ENCODE measurements around the gene HNRNPDL. TPM values are rescaled to one million over a fixed set of nuclear protein-coding genes. Genes with fewer than 3 reads are reported as not detected.
"Not testable (repeated sequence)": the region's sequence is repeated elsewhere in the genome, so short reads cannot be mapped to it uniquely, and the experiment has no call there.

HNRNPDL gene
- total RNA-seq, 1 donor from 2014 or later = 185 TPM

DNA sequence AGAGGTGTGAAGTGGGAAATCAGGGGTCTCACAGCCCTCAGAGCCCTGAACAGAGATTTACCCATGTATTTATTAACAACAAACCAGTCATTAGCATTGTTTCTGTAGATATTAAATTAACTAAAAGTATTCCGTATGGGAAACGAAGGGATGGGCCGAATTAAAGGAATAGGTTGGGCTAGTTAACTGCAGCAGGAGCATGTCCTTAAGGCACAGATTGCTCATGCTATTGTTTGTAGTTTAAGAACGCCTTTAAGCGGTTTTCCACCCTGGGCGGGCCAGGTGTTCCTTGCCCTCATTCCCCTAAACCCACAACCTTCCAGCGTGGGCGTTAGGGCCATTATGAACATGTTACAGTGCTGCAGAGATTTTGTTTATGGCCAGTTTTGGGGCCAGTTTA, 44.0 kb downstream of the HNRNPDL start:
- not testable (repeated sequence) for DNase-seq

- DNase-seq = no peak
Observed at GRCh38 chr4:82382751-82383150, 47.5 kb downstream of the HNRNPDL start.

DNA sequence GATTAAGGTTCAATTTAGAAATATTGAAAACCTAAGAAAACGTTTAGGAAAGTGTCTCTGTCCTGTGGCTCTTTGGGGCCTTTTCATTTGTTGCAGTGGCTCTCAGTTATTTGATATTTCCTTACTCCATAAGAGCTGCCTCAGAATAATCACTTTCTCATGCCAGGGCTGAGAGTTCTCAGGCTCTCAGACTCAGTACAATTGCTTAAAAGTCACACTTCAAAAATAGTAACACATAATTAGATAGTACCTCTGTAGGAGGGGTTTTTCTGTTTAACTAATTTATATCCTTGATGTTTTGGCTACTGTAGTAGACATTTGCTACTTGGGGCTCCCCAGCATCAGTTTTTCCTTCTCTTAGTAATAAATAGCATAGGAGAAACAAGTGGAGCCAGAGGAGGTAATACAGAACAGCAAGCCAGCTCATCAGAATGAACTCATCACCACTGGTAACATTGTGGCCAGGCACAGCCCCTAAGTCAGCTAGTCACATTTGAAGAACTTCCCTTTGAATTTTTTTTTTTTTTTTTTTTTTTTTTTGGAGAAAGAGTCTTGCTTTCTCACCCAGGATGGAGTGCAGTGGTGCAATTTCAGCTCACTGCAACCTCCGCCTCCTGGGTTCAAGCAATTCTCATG, 48.5 kb downstream of the HNRNPDL start:
- DNase-seq = no peak

- DNase-seq = no peak
Observed at GRCh38 chr4:82381235-82381634, 49.0 kb downstream of the HNRNPDL start.

- DNase-seq = peak; percentile 1
Observed at GRCh38 chr4:82380831-82381230, 49.4 kb downstream of the HNRNPDL start.

GRCh38 chr4:82380344-82380743, 49.9 kb downstream of the HNRNPDL start:
- DNase-seq = no peak

- no peak for DNase-seq
Observed at GRCh38 chr4:82376109-82376508, 54.2 kb downstream of the HNRNPDL start.

DNA sequence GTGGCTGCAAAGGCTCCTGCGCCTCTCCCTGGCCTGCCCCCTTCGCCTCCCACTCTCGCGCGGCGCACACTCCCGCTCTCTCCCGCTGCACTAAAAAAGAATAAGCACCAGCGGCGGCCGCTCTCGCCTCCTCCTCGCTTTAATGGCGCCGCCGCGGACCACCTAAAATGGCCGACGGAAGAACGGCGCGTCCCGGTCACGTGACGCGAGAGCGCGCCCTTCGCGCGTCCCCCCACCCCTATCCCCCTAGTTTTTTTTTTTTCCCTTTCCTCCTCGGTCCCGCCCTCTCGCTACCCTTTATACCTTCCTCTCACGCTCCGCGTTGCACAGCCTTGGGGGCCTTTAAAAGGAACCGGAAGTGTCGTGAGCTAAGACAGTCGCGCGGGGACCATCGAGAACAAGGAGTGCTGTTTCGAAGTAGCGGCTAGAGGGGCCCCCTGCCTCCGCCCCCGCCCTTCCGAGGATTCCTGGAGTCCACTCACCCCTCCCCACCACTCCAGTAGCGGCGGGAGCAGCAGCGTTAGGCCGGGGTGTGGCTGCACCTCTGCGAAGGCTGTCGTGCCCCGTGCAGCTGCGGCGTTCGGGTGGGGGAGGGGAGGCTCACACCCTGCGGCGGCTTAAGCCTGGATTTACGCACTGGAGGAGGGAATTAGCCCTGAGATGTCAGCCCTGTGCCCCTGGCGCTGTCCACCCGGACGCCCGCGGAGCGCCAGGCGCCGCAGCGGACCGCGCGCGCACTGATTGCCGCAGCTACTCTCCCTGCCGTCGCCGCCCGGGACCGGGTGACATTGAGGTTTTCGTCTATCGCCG, 56.2 kb downstream of the HNRNPDL start, which contains the start of gene HNRNPD:
Gene HNRNPD (minus strand): TSS at position 176 of the 810 bp plus-strand sequence. CDS start 313 bp downstream, outside the sequence.
- peak; percentile 100 for DNase-seq

- no peak for DNase-seq
Observed at GRCh38 chr4:82373486-82373815, 56.8 kb downstream of the HNRNPDL start.

Small RNA genes within 50 kb of the gene (small RNA-seq; reads per million reads assigned to genes)
- not detected for gene RF00150 (ENCODE audit: low replicate concordance)

Other genes starting within 250 kb of the HNRNPDL start
- gene HNRNPD, start 56.5 kb downstream of the HNRNPDL start, total RNA-seq = 121 TPM
- gene ENOPH1, start 128 bp upstream of the HNRNPDL start, total RNA-seq = 30.7 TPM
- gene TMEM150C, start 131.5 kb upstream of the HNRNPDL start, total RNA-seq = 11.6 TPM

Measured in skin of body (tissue), 3 donors.